HG02885 (cell line): ENCODE measurements around the gene TTC9B.
"Not testable (repeated sequence)": the region's sequence is repeated elsewhere in the genome, so short reads cannot be mapped to it uniquely, and the experiment has no call there.

Experiments used
- ATAC-seq: cut with Tn5 transposase; IDR thresholded peaks from one replicate; pipeline ENCODE4 v1.9.1; 2021; ENCODE audit warnings: mild to moderate bottlenecking; ENCODE audit not compliant: unreplicated experiment, poor library complexity

TTC9B gene

GRCh38 chr19:40178756-40179155 lies 39.4 kb downstream of the TTC9B start:
- no peak for ATAC-seq

GRCh38 chr19:40177286-40178070 lies 40.7 kb downstream of the TTC9B start:
- ATAC-seq: no peak

GRCh38 chr19:40175820-40176219 lies 42.4 kb downstream of the TTC9B start:
- ATAC-seq: no peak

DNA sequence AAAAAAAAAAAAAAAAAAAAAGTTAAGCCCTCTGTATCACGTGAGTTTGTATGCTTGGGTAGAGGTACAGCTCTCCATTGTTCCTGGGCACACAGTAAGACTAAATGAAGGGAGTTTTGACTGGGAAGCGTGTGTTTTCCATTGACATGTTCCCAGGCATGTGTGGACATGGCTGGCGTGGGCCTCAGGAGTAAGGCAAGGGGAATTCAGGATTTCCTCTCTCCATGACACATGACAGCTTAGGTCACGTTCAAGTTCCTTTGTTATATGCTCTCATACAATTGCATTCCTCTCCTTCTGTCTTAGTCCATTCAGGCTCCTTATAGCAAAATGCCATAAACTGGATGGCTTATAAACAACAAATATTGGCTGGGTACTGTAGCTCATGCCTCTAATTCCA lies 44.1 kb downstream of the TTC9B start:
- ATAC-seq: no peak

- not testable (repeated sequence) for ATAC-seq
Observed at GRCh38 chr19:40171293-40171692, 46.9 kb downstream of the TTC9B start.

DNA sequence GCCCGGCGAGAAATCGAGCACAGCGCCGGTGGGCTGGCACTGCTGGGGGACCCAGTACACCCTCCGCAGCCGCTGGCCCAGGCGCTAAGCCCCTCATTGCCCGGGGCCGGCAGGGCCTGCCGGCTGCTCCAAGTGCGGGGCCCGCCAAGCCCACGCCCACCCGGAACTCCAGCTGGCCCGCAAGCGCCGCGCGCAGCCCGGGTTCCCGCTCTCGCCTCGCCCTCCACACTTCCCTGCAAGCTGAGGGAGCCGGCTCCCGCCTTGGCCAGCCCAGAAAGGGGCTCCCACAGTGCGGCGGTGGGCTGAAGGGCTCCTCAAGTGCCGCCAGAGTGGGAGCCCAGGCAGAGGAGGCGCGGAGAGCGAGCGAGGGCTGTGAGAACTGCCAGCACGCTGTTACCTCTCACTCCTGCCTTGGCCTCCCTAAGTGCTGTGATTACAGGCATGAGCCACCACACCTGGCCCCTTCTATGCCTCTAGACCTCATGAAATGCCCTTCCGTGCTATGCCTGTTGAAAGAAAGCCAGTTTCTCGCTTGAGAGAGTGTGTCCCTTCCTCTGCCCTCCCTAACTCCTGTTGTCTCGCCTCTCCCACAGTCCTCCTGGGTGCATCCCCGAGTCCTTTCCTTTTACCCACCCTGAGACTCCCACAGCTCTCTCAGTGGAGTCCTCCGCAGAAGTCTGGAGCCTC lies 47.7 kb downstream of the TTC9B start:
- ATAC-seq: not testable (repeated sequence)

GRCh38 chr19:40169482-40170302 lies 48.5 kb downstream of the TTC9B start:
- not testable (repeated sequence) for ATAC-seq
